Left ventricle myocardium inferior (tissue), 1 donor: ENCODE measurements around the gene MCTP2. TPM values are rescaled to one million over a fixed set of nuclear protein-coding genes. Genes with fewer than 3 reads are reported as not detected.

Experiments
- DNase-seq: peaks from one replicate; pipeline ENCODE4 v3.0.0-alpha.2; 2020
- H3K27ac ChIP-seq: fragments of 200-600 bp; replicated peaks from 2 replicates; pipeline ENCODE4 v1.8.0; 2021
- H3K27me3 ChIP-seq: fragments of 200-600 bp; 2 replicates; pipeline ENCODE4 v1.8.0; 2021; ENCODE audit warnings: low read depth
- H3K36me3 ChIP-seq: fragments of 200-600 bp; 2 replicates; pipeline ENCODE4 v1.8.0; 2021
- H3K4me1 ChIP-seq: fragments of 200-600 bp; 2 replicates; pipeline ENCODE4 v1.8.0; 2021
- H3K4me3 ChIP-seq: fragments of 200-600 bp; 2 replicates; pipeline ENCODE4 v1.8.0; 2021; ENCODE audit warnings: mild to moderate bottlenecking, moderate library complexity
- H3K9me3 ChIP-seq: fragments of 200-600 bp; replicated peaks from 2 replicates; pipeline ENCODE4 v1.8.0; 2021
- CTCF ChIP-seq: fragments of 200-600 bp; IDR thresholded peaks from 2 replicates; pipeline ENCODE4 v1.8.0; 2021; ENCODE audit warnings: antibody characterized with exemption, mild to moderate bottlenecking, borderline replicate concordance
- intact Hi-C: fragments of 100-400 bp; cut with micrococcal nuclease; formaldehyde crosslinking; loops from one replicate; pipeline ENCODE4 v1.11.0; 2022
- total RNA-seq: library from RNA; stranded (reverse); fragmentation: NEBNext Ultra II Directional; extraction: Animal tissue kit (Norgen Biotek cat#: 25700); gene quantifications from one replicate; pipeline ENCODE4 v1.2.1, GENCODE V29; 2021
- donor health status: DM: no; HTN: yes; CAD: no; lungs with severe emphysema.

Gene MCTP2
- total RNA-seq, 1 donor from 2014 or later, result 1.0 TPM

DNA sequence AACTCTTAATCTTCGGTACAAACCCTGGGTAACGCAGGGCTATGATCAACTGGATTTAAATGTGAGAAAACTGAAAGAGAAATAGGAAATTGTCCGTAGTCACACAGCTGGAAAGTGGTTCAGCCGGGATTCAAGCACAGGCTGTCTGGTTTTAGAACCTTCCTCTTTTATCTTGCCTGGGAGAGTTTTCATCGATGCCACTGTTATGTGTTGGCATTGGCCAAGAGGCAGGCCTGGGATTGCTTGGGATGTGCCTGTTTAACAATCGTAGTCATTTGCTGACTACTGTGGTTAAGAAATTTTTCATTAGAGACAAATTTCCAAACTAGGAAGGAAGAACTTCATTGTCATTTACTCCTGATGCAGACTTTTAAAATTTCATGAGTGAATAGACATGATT, 4.3 kb downstream of the MCTP2 start:
- Histone ChIP-seq H3K27ac (no peak overlapping the region), H3K4me1 (peaks cover 14% of the 10 kb centered on the region), H3K9me3 (no peaks in the 10 kb centered on the region), H3K4me3 (no peak overlapping the region), H3K27me3 (peaks cover 42% of the 10 kb centered on the region), H3K36me3 (no peaks in the 10 kb centered on the region)
- no peak for DNase-seq
- intact Hi-C loops, result no loop called here
- no peak for TF ChIP-seq CTCF

GRCh38 chr15:94236608-94237007, 5.2 kb downstream of the MCTP2 start:
- DNase-seq, result no peak
- H3K9me3 ChIP-seq, result no peaks in the 10 kb centered on the region
- intact Hi-C loops, result no loop called here
- peaks cover 33% of the 10 kb centered on the region for H3K27me3 ChIP-seq
- no peak overlapping the region for H3K27ac ChIP-seq
- peaks cover 5% of the 10 kb centered on the region for H3K4me1 ChIP-seq
- no peak for TF ChIP-seq CTCF
- H3K4me3 ChIP-seq, result no peak overlapping the region
- H3K36me3 ChIP-seq, result no peaks in the 10 kb centered on the region

GRCh38 chr15:94237903-94238302, 6.5 kb downstream of the MCTP2 start:
- Histone ChIP-seq H3K4me1 (no peaks in the 10 kb centered on the region), H3K27ac (no peak overlapping the region), H3K4me3 (no peak overlapping the region), H3K9me3 (no peaks in the 10 kb centered on the region), H3K36me3 (no peaks in the 10 kb centered on the region), H3K27me3 (peaks cover 20% of the 10 kb centered on the region)
- DNase-seq, result no peak
- TF ChIP-seq CTCF, result no peak
- intact Hi-C loops, result no loop called here

- no peak for TF ChIP-seq CTCF
- no peak overlapping the region for H3K4me3 ChIP-seq
- intact Hi-C loops, result no loop called here
- no peak overlapping the region for H3K27ac ChIP-seq
- H3K27me3 ChIP-seq, result peaks cover 15% of the 10 kb centered on the region
- H3K36me3 ChIP-seq, result no peaks in the 10 kb centered on the region
- DNase-seq, result no peak
- no peaks in the 10 kb centered on the region for H3K9me3 ChIP-seq
- H3K4me1 ChIP-seq, result no peaks in the 10 kb centered on the region
Measured at GRCh38 chr15:94238539-94239118, 7.3 kb downstream of the MCTP2 start.

GRCh38 chr15:94239474-94239873, 8.1 kb downstream of the MCTP2 start:
- H3K27ac ChIP-seq, result no peak overlapping the region
- intact Hi-C loops, result no loop called here
- H3K4me1 ChIP-seq, result no peaks in the 10 kb centered on the region
- no peaks in the 10 kb centered on the region for H3K36me3 ChIP-seq
- no peak overlapping the region for H3K4me3 ChIP-seq
- H3K27me3 ChIP-seq, result peaks cover 8% of the 10 kb centered on the region
- no peaks in the 10 kb centered on the region for H3K9me3 ChIP-seq
- TF ChIP-seq CTCF, result no peak
- no peak for DNase-seq
